HepG2 (cell line): ENCODE data around the gene GLRA1. TPM values are rescaled to one million over a fixed set of nuclear protein-coding genes. Genes with fewer than 3 reads are reported as not detected.

ENCODE experiments used
- ATAC-seq: fragments of 200-7000 bp; cut with Tn5 transposase; 3 replicates; pipeline ENCODE4 v1.9.1; 2020; ENCODE audit warnings: mild to moderate bottlenecking, moderate library complexity
- BruUV-seq: library from RNA; stranded (reverse); fragments of 400-500 nt; replicated peaks from 2 replicates; lab custom pipeline; 2021; lab: Mats Ljungman, UMichigan
- CTCF ChIA-PET: fragments of 300-600 bp; formaldehyde crosslinking; extraction: SDS; loops from one replicate; lab custom pipeline; 2021; ENCODE audit warnings: low total read pairs, inconsistent platforms, low intra/inter-chr PET ratio; lab: Yijun Ruan, JAX
- POLR2A ChIA-PET: fragments of 350-600 bp; sonication (Branson Sonifier 250); formaldehyde crosslinking; loops from one replicate; lab custom pipeline; 2020; ENCODE audit warnings: antibody characterized with exemption, inconsistent platforms; lab: Yijun Ruan, JAX
- DNase-seq: peaks from one replicate; pipeline ENCODE4 v3.0.0-alpha.2; 2015; ENCODE audit warnings: low spot score
- FAIRE-seq: peaks from 3 replicates; lab custom pipeline; 2011; peaks lifted over from hg19 to GRCh38; lab: Jason Lieb, UNC
- H2AFZ ChIP-seq: one replicate; pipeline ENCODE4 v1.6.1; 2011; ENCODE audit warnings: low read length, inconsistent platforms
- H3K27ac ChIP-seq: fragments of 300-600 bp; 3 replicates; pipeline ENCODE4 v1.8.0; 2011; ENCODE audit warnings: mixed run types, mild to moderate bottlenecking, mixed read lengths, low read length, inconsistent platforms; ENCODE audit not compliant: insufficient read depth; ENCODE audit errors: extremely low read length
- H3K27me3 ChIP-seq, 2 experiments: fragments of 200-600 bp in 1 of 2; 2 replicates in 1 of 2; 3 replicates in 1 of 2; pipeline versions ENCODE4 v1.6.0 to v1.8.0; 2011; ENCODE audit warnings: low read length in 2 of 2, mild to moderate bottlenecking in 2 of 2, moderate library complexity in 2 of 2, inconsistent platforms in 1 of 2; ENCODE audit not compliant: insufficient read depth in 2 of 2, control insufficient read depth in 1 of 2
- H3K36me3 ChIP-seq, 2 experiments: fragments of 200-600 bp in 1 of 2; replicated peaks in 1 of 2; 2 replicates in 1 of 2; 3 replicates in 1 of 2; pipeline versions ENCODE4 v1.5.1 to v1.8.0; 2011; ENCODE audit warnings: low read length in 2 of 2, inconsistent platforms in 1 of 2; ENCODE audit not compliant: insufficient read depth in 2 of 2, control insufficient read depth in 1 of 2
- H3K4me1 ChIP-seq: 2 replicates; pipeline ENCODE4 v1.5.1; 2012; ENCODE audit warnings: low read length, inconsistent platforms; ENCODE audit not compliant: insufficient read depth
- H3K4me2 ChIP-seq: 2 replicates; pipeline ENCODE4 v1.6.0; 2011; ENCODE audit warnings: low read depth, low read length, inconsistent platforms
- H3K4me3 ChIP-seq, 3 experiments: fragments of 200-600 bp in 1 of 3; sonication (generic), shearing (Covaris generic) in 1 of 3; replicated peaks in 1 of 3; 2 replicates each; pipeline ENCODE4 v1.5.1; 2011 to 2016; ENCODE audit warnings: low read length in 3 of 3, inconsistent platforms in 2 of 3, low read depth in 2 of 3, mild to moderate bottlenecking in 2 of 3, control low read depth in 1 of 3, mixed read lengths in 1 of 3; ENCODE audit not compliant: insufficient read depth in 1 of 3
- H3K79me2 ChIP-seq: one replicate; pipeline ENCODE4 v1.6.1; 2011; ENCODE audit warnings: low read length, inconsistent platforms; ENCODE audit not compliant: insufficient read depth
- H3K9ac ChIP-seq: 2 replicates; pipeline ENCODE4 v1.6.0; 2011; ENCODE audit warnings: mild to moderate bottlenecking, low read depth, low read length, inconsistent platforms; ENCODE audit not compliant: insufficient read depth
- H3K9me3 ChIP-seq: 2 replicates; pipeline ENCODE4 v1.5.1; 2012; ENCODE audit warnings: mild to moderate bottlenecking, low read length
- H4K20me1 ChIP-seq: 2 replicates; pipeline ENCODE4 v1.6.0; 2011; ENCODE audit warnings: inconsistent platforms, mild to moderate bottlenecking, low read length, moderate library complexity; ENCODE audit not compliant: insufficient read depth
- EHMT2 ChIP-seq: fragments of 200-600 bp; sonication (generic); IDR thresholded peaks from 2 replicates; pipeline ENCODE4 v1.7.0; 2017; ENCODE audit warnings: antibody characterized with exemption, low read depth, low read length, borderline replicate concordance
- ERF ChIP-seq: IDR thresholded peaks from 2 replicates; pipeline ENCODE4 v1.6.1; 2018; ENCODE audit warnings: missing biosample characterization, missing genetic modification reagents
- FOXO1 ChIP-seq: sonication (generic); formaldehyde crosslinking; IDR thresholded peaks from 2 replicates; pipeline ENCODE4 v1.4.0; 2020; ENCODE audit warnings: missing genetic modification reagents
- JDP2 ChIP-seq: sonication (generic); formaldehyde crosslinking; IDR thresholded peaks from 2 replicates; pipeline ENCODE4 v1.8.1; 2022; ENCODE audit warnings: missing genetic modification reagents, borderline replicate concordance
- PITX1 ChIP-seq: sonication (generic); formaldehyde crosslinking; IDR thresholded peaks from 2 replicates; pipeline ENCODE4 v1.5.1; 2020; ENCODE audit warnings: mild to moderate bottlenecking, missing genetic modification reagents
- RFXANK ChIP-seq: IDR thresholded peaks from 2 replicates; pipeline ENCODE4 v1.6.1; 2016
- SMC3 ChIP-seq: IDR thresholded peaks from 2 replicates; pipeline ENCODE4 v1.6.1; 2011; ENCODE audit warnings: low read length, improper control_type of control experiment
- SMYD3 ChIP-seq: sonication (generic); formaldehyde crosslinking; IDR thresholded peaks from 2 replicates; pipeline ENCODE4 v1.8.1; 2023; ENCODE audit warnings: mild to moderate bottlenecking, missing genetic modification reagents
- TBL1XR1 ChIP-seq: fragments of 150-350 bp; IDR thresholded peaks from 2 replicates; pipeline ENCODE4 v1.6.1; 2014; ENCODE audit warnings: borderline replicate concordance, low read length; ENCODE audit not compliant: partially characterized antibody
- TFE3 ChIP-seq: IDR thresholded peaks from 2 replicates; pipeline ENCODE4 v1.6.1; 2016
- ZFP1 ChIP-seq: IDR thresholded peaks from 2 replicates; pipeline ENCODE4 v1.6.1; 2016
- ZNF563 ChIP-seq: sonication (generic); formaldehyde crosslinking; IDR thresholded peaks from 2 replicates; pipeline ENCODE4 v1.8.0; 2022; ENCODE audit warnings: mild to moderate bottlenecking, moderate library complexity, missing genetic modification reagents
- WGBS: methylation state at CpG from one replicate; pipeline ENCODE4 v1.1.6; 2017; ENCODE audit warnings: low lambda C conversion rate; 5-methylcytosine and 5-hydroxymethylcytosine counted together
- in situ Hi-C: cut with HindIII; loops from 2 replicates; pipeline ENCODE4 v1.10.0; 2017; ENCODE audit warnings: low pct_unique_long_range_greater_than_20kb; ENCODE audit not compliant: extremely low pct_ligation_motif_present
- intact Hi-C: fragments of 100-400 bp; cut with micrococcal nuclease; formaldehyde crosslinking; loops from one replicate; pipeline ENCODE4 v1.10.0; 2022; ENCODE audit not compliant: unreplicated experiment
- polyA plus RNA-seq, 8 experiments: library from polyadenylated mRNA; depleted of rRNA in 3 of 8; stranded (reverse) in 7 of 8; unstranded in 1 of 8; fragments of >200 nt; fragmentation: Illumina TruSeq in 4 of 8; extraction: Trizol in 4 of 8; gene quantifications; 2 replicates each; pipeline versions ENCODE4 v1.2.1 to v1.2.3, GENCODE V29; 2011 to 2016; ENCODE audit warnings: low read depth in 4 of 8, missing spikeins in 1 of 8, mixed read lengths in 1 of 8; ENCODE audit not compliant: insufficient read depth in 1 of 8
- total RNA-seq, 5 experiments: library from RNA; depleted of rRNA; stranded (reverse); fragments of >200 nt; fragmentation: Illumina TruSeq; extraction: Trizol; gene quantifications; 2 replicates each; pipeline ENCODE4 v1.2.3, GENCODE V29; 2016; ENCODE audit warnings: low read depth in 1 of 5
- TF ChIP-seq, protein P1 (sequence below): sonication (generic); formaldehyde crosslinking; IDR thresholded peaks from 2 replicates; pipeline ENCODE4 v1.5.1; 2020; ENCODE audit warnings: missing genetic modification reagents, mild to moderate bottlenecking, borderline replicate concordance

The GLRA1 gene
- total and polyA plus RNA-seq, 2 of the 13 experiments (the other 11 are each of a cell fraction or from before 2014, with no cell fraction given) = not detected

DNA sequence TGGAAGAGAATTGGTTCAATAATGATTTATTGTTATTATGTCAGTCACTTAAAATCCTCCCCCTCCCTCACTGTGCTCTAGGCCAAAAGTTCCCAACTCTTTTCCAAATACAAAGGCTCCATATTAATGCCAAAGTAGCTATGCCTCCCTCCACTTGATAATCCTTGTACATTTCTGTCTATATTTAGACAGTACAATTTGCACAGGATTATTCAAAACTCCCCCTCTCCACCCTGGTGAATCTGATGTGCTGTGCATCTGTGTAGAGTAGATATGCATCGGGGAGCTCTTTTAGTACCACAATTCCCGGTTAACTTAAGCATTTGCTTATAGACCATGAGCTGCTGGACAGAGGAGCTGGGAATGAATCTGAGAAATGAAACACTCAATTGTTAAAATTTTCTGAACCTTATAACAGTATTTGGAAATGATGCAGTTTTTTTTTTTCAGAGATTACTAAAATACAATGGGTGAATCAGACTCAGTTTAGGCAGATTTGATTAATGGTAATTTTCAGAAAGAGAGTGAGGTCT is 27.6 kb downstream of the GLRA1 start:
- DNase-seq (no peak), ATAC-seq (no peak), FAIRE-seq (no peak)
- TF ChIP-seq EHMT2 (no peak), TBL1XR1 (no peak), JDP2 (CRISPR knock-in tag) (no peak), ZFP1 (CRISPR knock-in tag) (no peak), TFE3 (CRISPR knock-in tag) (no peak), ERF (no peak)
- no peaks in the 10 kb centered on the region for H3K9me3 ChIP-seq
- POLR2A ChIA-PET = no interaction called here
- intact Hi-C loops (no loop called here), in situ Hi-C loops (no loop called here)
- H3K27ac ChIP-seq = no peak overlapping the region
- 0% methylated on average over 2 of the region's 2 CpGs for WGBS
- H2AFZ ChIP-seq = no peak overlapping the region
- H3K36me3 ChIP-seq = no peaks in the 10 kb centered on the region
- H4K20me1 ChIP-seq = no peaks in the 10 kb centered on the region
- BruUV-seq = no TSS peak
- H3K27me3 ChIP-seq = no peaks in the 10 kb centered on the region; a peak in 1 of 5 replicates
- no peaks in the 10 kb centered on the region for H3K79me2 ChIP-seq
- no peak overlapping the region for H3K4me3 ChIP-seq
- no peak overlapping the region for H3K4me2 ChIP-seq
- no peaks in the 10 kb centered on the region for H3K4me1 ChIP-seq
- CTCF ChIA-PET = no interaction called here
- no peak overlapping the region for H3K9ac ChIP-seq

- H3K27me3 ChIP-seq = no peaks in the 10 kb centered on the region
- ChIA-PET POLR2A (no interaction called here), CTCF (no interaction called here)
- ATAC-seq = no peak
- DNase-seq = no peak
- H3K79me2 ChIP-seq = no peaks in the 10 kb centered on the region
- no peak overlapping the region for H3K27ac ChIP-seq
- H3K4me2 ChIP-seq = no peak overlapping the region
- no peaks in the 10 kb centered on the region for H3K4me1 ChIP-seq
- H3K9ac ChIP-seq = no peak overlapping the region
- no peak for TF ChIP-seq SMC3
- TF ChIP-seq, protein P1, sequence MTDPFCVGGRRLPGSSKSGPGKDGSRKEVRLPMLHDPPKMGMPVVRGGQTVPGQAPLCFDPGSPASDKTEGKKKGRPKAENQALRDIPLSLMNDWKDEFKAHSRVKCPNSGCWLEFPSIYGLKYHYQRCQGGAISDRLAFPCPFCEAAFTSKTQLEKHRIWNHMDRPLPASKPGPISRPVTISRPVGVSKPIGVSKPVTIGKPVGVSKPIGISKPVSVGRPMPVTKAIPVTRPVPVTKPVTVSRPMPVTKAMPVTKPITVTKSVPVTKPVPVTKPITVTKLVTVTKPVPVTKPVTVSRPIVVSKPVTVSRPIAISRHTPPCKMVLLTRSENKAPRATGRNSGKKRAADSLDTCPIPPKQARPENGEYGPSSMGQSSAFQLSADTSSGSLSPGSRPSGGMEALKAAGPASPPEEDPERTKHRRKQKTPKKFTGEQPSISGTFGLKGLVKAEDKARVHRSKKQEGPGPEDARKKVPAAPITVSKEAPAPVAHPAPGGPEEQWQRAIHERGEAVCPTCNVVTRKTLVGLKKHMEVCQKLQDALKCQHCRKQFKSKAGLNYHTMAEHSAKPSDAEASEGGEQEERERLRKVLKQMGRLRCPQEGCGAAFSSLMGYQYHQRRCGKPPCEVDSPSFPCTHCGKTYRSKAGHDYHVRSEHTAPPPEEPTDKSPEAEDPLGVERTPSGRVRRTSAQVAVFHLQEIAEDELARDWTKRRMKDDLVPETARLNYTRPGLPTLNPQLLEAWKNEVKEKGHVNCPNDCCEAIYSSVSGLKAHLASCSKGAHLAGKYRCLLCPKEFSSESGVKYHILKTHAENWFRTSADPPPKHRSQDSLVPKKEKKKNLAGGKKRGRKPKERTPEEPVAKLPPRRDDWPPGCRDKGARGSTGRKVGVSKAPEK = no peak
- no peak for TF ChIP-seq SMYD3 (CRISPR knock-in tag)
- TF ChIP-seq FOXO1 (CRISPR knock-in tag) = no peak
- TF ChIP-seq ZNF563 (CRISPR knock-in tag) = no peak
- TF ChIP-seq RFXANK = no peak
- no peak for TF ChIP-seq PITX1 (CRISPR knock-in tag)
- in situ Hi-C loops (no loop called here), intact Hi-C loops (no loop called here)
- no TSS peak for BruUV-seq
- no peak overlapping the region for H2AFZ ChIP-seq
- no peaks in the 10 kb centered on the region for H4K20me1 ChIP-seq
- no peaks in the 10 kb centered on the region for H3K9me3 ChIP-seq
- no peaks in the 10 kb centered on the region for H3K36me3 ChIP-seq
- WGBS = 0% methylated on average over 3 of the region's 3 CpGs
- H3K4me3 ChIP-seq = no peak overlapping the region
- FAIRE-seq = no peak
These were observed 28.5 kb downstream of the GLRA1 start for GRCh38 chr5:151896031-151896691.
